GM18526 (cell line): Measurements from ENCODE around the gene WDR31.

Experiments
- POLR2A ChIP-seq: IDR thresholded peaks from 3 replicates; pipeline ENCODE4 v1.6.1; 2011; ENCODE audit not compliant: insufficient read length; ENCODE audit errors: extremely low read depth

Gene WDR31

DNA sequence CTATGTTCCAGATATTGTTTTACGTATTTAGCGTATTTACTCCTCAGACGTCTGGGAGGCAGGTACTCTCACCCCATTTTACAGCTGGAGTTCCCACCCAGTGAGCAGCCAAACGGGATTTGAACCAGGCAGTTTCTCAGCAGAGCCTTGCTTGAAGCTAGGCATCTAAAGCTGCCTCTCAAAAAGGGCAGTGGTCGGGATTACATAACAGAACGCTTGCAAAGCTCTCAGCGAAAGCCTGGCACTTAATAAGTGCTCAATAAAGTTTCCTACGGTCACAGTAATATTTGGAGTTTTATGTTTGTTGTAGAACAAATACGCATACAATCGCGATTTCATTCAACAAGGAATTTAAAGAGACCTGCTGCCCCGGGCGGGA, 9.0 kb upstream of the WDR31 start:
- TF ChIP-seq POLR2A, result no peak

DNA sequence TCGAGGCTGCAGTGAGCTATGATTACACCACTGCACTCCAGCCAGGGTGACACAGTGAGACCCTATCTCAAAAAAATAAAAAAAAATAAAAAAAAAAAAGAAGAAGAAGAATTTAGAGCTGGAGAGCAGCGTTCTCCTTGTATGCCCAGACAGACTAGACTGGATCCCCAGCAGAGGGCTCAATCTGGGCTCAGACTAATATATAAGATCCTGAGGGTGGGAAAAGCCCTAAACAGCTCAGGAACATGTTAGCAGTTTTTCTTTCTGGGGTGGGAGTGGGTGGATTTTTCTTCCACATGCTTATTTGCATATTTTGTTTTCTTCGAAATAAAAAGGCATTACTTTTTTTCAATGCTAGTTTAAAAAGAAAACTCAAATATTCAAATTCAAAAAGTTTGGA, 8.4 kb upstream of the WDR31 start:
- no peak for TF ChIP-seq POLR2A

DNA sequence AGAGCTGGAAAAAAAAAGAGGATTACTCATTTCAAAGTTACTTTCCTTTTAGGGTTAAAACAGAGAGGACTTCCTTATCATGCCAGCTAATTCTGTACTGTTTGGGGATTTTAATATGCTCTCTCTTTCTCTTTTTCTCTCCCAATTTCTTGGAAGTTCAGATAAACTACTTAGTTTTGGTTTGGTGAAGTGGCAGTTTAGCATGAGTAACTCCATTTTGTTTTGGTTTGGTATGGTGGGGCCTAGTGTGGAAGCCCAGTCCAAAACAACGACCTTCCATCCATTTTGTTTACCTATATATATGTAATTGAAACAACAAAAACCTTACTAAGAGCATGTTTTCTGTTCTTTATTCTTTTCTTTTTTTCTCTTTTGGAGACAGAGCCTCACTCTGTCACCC, 5.6 kb upstream of the WDR31 start:
- no peak for TF ChIP-seq POLR2A

DNA sequence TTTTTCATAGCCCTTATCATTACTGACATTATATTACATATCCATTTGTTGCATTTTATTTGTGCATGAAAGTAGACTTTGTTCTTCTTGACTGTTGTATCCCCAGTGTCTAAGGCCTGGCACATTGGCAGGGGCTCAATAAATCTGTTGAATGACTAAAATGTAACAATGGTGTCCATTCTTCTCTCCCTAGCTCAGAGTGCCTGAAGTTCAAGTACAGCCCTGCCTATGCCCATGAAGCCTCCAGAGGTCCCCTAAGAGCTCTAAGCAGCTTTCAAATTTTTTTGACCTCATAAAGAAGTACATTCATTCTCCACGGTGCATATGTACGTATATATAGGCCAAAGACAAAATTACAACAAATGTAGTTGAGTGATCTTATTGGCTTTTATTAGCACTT, 5.1 kb upstream of the WDR31 start:
- TF ChIP-seq POLR2A, result no peak

DNA sequence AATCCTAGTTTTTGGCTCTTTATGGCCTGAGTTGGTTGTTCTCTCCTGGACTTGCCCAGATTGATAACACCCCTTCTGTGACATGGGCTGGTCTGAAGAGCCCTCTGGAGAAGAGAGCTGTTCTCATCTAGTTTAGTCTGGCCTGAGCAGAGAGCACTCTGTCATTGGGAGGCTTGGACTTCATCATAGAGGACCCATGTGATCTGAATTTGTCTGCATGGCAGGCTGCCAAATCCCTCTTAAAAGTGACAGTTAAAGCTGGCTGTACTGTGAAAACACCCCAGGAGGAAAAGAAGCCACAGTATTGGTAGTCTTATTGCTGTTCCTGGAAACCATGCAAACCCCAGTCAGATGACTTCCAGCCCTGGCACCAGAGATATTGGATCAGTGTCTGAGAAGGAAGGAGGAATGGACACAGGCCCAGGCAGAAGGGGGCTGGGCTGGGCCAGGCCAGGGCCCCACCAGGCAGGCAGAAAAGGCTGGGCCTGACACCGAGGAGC, 3.7 kb upstream of the WDR31 start:
- no peak for TF ChIP-seq POLR2A

DNA sequence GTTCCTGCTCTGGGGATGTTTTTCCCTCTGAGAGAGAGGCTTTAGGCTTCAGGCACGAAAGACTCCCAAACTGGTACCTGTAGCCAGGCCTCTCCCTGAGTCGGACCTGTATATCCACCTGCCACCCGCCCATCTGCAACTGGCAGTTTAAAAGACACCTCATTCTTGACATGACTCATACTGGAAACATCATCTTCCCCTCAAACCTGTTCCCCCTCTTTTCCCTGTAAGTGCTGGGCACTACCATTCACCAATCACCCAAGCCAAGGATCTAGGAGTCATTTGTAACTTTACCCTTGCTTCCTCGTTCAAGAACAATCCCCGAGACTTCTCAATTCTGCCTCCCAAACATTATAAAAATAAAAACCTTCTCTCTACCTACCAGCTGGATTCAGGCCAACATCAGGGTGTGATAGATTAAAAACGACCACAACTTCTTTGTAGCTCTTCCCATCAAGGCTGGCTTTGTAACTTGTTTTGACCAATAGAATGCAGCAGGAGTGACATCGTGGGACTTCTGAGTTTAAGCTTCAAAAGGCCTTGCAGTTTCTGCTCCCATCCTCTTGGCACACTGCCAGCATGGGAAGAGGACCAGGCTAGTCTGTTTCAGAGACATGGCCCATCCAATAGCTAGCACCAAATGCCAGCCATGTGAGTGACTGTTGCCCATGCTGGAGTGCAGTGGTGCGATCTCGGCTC, 1.8 kb upstream of the WDR31 start:
- no peak for TF ChIP-seq POLR2A

DNA sequence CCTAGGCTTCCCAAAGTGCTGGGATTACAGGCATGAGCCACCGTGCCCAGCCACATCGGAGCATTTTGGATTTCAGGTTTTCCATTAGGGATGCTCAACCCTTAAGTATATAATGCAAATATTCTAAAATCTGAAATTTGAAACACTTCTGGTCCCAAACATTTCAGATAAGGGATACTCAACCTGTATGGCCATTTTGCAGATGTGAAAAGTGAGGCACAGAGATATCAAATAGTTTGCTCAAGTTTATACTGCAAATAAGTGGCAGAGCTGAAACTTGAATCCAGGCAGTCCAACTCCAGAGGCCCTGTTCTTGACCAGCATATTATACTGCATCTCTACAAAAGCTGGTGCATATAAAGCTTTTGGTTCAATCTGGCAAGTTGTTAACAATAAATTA, 2.4 kb downstream of the WDR31 start:
- TF ChIP-seq POLR2A, result no peak

DNA sequence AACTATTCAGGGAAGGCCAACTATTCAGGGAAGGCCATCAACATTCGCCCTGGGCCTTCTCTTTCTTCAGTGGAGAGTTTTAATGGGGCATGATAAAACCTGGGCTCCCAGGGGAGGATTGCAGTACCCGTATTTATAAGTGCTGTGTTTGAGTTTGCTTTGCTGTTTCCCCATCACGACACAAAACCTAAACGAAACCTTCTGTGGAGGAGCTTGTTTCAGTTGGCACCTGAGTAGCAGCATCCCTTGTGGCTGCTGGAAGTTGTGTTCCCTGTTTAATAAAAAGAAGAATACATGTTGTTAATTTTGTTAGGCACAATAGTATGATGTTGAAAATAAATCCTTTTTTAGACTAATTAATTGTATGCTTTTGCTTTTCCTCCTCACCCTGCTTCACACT, 8.3 kb downstream of the WDR31 start:
- no peak for TF ChIP-seq POLR2A

DNA sequence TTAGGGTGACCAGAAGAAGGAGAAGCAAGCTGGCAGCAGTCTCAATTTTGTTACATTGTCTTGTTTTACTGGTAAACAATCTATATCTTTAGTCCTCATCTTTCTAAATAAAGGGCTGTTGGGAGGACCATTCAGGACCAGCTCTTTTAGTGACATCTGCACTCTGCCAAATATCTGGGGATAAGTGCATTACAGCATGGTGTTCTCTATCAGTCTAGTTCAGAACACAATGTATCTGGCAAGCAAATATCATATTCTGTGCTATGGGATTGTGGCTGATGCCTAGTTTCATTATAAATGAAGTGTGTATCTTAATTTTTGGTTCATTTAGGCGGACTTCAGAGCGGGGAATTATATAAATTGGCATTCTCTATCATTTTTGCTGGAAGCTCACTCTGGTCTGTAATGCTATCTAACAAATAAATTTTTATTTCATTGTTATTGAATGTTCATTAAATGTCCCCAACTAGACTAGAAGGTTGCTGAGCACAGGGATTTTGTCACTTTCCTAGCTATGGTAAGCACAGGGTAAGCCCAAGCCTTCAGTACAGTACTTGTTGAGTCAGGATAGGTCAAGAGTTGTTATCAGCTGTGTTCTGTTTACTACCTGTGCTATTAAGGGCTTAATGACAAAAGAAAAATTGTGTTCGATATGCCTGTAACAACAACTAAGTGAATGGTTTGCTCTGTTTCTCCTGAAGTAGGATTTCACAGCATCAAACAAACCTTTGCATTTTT, 11.9 kb downstream of the WDR31 start:
- TF ChIP-seq POLR2A, result no peak

DNA sequence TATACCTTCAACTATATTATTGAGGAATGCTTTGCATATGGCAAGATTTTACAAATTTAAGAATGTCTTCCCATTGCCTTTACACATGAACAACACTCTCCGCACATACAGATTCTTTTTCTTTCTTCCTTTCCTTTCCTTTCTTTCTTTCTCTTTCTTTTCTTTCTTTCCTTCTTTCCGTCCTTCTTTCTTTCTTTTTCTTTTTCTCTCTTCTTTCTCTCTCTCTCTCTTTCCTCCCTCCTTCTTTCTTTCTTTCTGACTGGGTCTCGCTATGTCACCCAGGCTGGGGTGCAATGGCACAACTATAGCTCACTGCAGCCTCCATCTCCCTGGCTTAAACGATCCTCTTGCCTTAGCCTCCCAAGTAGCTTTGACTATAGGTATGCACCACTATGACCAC, 13.8 kb downstream of the WDR31 start:
- TF ChIP-seq POLR2A, result no peak

DNA sequence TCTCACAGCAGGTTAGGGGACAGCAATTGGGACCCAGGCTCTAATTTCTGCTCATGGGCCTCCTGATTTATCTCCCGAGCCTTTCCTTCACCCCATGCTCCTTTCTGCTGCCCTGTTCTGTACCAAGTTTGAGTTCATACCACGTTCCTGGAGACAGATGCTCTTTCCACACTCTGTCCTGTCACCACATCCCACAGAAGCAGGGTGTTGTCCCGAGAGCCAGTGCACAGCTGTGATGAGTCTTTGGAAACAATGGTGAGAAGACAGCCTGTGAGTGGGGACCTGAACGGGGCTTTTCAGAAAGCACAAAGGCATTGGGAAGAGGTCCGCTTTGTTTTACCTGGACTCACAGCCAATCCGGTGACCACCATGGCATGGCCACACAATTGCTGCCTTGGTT, 17.4 kb downstream of the WDR31 start:
- TF ChIP-seq POLR2A, result no peak

DNA sequence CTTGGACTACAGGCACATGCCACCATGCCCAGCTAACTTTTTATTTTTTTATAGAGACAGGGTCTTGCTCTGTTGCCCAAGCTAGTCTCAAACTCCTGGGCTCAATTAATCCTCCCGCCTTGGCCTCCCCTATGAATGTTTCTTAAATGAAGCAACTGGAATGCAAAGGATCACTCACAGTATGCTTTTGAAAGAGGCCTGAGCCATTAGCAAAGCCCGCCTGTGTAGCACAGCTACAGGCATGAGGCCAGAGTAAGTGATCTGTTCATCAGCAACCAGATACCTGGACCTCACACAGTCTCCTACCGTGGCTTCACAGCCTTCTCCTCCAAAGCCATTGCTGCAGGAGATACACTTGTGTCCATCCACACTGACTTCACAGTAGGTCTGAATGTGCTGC, 20.0 kb downstream of the WDR31 start:
- TF ChIP-seq POLR2A, result no peak

DNA sequence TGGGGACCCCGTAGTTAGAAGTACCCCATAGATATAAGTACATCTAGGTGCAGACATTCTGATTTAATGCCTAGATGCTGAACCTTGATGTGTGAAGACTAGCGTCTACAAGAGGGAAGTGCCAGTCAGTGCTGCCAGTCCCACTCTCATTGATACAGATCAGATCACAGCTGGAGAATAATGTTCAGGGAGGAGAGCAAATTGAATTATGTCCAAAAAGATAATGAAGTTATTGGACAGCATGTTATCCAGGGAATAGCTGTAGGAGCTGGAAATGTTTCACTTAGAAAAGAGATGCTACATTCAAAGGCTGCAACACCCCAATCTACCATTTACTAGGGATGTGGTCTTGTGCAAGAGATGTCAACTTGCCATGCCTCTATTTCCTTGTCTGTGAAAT, 21.0 kb downstream of the WDR31 start:
- TF ChIP-seq POLR2A, result no peak

DNA sequence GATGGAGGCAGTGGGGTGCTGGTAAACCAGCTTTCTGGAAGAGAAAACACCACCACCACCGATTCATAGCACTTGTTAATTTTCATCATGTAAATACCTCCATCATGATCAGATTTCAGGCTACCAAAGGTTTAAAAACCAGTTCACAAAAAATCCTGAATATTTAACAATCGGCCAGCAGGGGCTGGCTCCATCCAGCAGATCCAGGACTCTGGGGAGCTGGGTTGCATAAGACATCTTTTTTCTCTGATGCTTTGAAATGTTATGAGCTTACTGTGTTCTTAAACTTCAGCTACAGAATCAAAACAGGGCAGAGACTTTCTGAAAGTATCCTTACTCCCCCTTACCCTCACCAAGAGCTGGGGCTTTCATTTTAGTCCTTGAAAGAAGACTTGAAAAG, 22.3 kb downstream of the WDR31 start:
- TF ChIP-seq POLR2A, result no peak

DNA sequence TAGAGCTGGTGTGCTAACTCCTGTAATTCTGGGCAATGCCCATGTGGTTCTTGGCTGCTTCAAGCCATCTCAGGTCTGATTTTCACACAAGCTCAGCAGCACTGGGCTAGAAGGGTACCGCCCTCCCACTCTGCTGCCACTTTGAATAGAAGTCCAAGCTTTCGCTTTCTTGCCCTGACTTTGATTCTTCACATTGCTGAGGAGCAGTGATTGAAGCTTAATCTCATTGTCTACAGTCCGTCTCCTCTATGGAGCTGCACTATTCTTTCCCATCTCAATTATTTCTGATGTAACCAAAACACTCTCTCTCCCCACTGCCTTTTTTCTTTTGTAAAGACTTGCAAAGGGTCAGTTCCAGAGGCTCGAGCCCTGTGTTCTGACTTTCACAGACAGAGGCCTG, 24.0 kb downstream of the WDR31 start:
- no peak for TF ChIP-seq POLR2A

DNA sequence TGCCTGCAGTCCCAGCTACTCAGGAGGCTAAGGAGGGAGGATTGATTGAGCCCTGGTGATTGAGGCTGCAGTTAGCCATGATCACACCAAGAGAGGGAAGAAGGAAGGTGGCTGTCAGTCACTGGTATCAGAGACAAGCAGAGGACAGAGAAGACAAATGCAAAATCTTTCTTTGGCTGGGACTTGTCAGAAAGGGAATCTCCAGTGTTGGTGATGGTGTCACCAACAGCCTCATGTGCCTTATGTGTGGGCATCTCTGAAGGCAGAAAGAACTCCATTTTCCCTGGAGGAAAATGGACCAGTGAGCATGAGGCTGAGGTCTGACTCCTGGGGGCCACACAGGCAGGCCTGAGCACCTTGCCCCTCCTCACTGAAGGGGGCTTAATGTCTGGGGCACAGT, 24.8 kb downstream of the WDR31 start:
- no peak for TF ChIP-seq POLR2A

DNA sequence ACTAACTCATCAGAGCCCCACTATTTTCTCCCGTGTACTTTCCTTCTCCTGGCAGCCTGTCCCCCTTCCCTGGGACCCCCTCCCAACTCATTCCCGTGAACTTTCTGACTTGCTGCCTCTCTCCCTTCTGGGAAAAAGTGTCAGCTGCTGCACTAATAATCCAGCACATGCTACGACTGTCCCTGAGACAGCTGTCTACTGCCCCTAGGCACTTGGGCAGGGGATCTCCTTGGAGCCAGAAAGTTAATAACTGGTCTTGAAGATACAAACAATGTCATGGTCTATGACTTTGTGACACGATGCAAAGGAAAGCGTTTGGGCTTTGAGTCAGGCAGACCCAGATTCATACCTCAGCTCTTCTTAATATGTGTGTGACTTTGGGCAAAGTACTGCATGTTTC, 26.8 kb downstream of the WDR31 start:
- no peak for TF ChIP-seq POLR2A
